IPS-18a (cell line): ENCODE data around the gene OCA2.
"Not testable (repeated sequence)": the region's sequence is repeated elsewhere in the genome, so short reads cannot be mapped to it uniquely, and the experiment has no call there.

Experiments
- H3K27ac ChIP-seq: one replicate; pipeline ENCODE4 v1.5.1; 2013; ENCODE audit warnings: low read length
- H3K27me3 ChIP-seq: one replicate; pipeline ENCODE4 v1.6.1; 2013; ENCODE audit warnings: mild to moderate bottlenecking, low read length; ENCODE audit not compliant: control insufficient read depth, insufficient read depth
- H3K36me3 ChIP-seq: one replicate; pipeline ENCODE4 v1.6.1; 2013; ENCODE audit warnings: low read depth, low read length; ENCODE audit not compliant: control insufficient read depth
- H3K4me1 ChIP-seq: one replicate; pipeline ENCODE4 v1.6.1; 2013; ENCODE audit warnings: low read depth, low read length; ENCODE audit not compliant: control insufficient read depth
- H3K4me3 ChIP-seq: one replicate; pipeline ENCODE4 v1.5.1; 2013; ENCODE audit warnings: low read length
- H3K9ac ChIP-seq: one replicate; pipeline ENCODE4 v1.6.1; 2013; ENCODE audit warnings: mild to moderate bottlenecking, low read length, moderate library complexity
- H3K9me3 ChIP-seq: one replicate; pipeline ENCODE4 v1.6.1; 2013; ENCODE audit warnings: low read depth, low read length; ENCODE audit not compliant: control insufficient read depth

The OCA2 gene

DNA sequence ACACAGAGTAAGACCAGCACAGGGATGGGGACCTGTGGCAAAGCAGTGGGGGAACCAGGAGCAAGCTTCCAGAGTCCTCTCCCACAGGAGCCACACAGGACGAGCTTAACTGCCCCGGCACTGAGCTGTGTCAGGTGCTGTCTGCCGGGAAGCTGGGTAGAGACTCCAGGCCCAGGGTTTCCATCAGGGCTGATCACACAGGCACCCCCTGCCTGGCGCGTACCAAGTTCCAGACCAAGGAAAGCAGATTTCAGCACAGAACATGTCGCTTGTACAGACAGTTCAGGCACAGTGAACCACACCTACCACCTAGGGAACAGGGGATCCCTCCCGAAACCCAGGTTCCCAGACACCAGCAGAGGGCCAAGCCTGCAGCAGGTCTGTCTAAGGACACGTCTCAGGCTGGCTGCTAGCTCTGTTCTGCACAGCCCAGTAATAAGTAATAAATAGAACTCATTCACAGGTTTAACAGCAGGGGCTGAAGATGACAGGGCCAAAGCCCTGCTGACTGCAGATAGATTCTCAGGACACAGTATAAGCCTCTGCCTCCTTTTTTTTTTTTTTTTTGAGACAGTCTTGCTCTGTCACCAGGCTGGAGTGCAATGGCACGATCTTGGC lies 30.2 kb upstream of the OCA2 start:
- H3K4me1 ChIP-seq = peaks cover 7% of the 10 kb centered on the region
- no peak overlapping the region for H3K9ac ChIP-seq
- H3K9me3 ChIP-seq = no peaks in the 10 kb centered on the region
- no peaks in the 10 kb centered on the region for H3K27me3 ChIP-seq
- H3K27ac ChIP-seq = no peak overlapping the region
- H3K4me3 ChIP-seq = no peak overlapping the region
- peaks cover 41% of the 10 kb centered on the region for H3K36me3 ChIP-seq

DNA sequence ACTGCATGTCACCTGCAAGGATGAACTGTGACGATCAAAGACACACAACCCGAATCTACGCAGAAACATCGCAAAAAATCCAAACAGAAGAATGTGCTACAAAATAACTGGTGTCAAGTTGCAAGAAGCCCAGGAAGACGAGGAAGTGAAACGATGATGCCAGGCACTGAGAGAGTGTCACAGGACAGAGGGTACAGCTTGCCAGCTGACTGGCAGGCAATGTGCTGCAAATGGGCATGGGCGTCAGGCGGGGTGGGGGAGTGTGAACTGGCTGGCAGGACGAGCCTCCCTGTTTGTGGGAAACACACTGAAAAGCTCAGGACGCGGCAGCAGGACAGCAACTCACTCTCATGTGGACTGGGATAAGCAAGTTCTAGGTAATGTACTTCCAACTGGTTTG lies 28.9 kb upstream of the OCA2 start:
- no peak overlapping the region for H3K4me3 ChIP-seq
- H3K36me3 ChIP-seq = peaks cover 51% of the 10 kb centered on the region
- no peaks in the 10 kb centered on the region for H3K9me3 ChIP-seq
- H3K9ac ChIP-seq = no peak overlapping the region
- H3K27me3 ChIP-seq = no peaks in the 10 kb centered on the region
- peaks cover 2% of the 10 kb centered on the region for H3K4me1 ChIP-seq
- no peak overlapping the region for H3K27ac ChIP-seq

DNA sequence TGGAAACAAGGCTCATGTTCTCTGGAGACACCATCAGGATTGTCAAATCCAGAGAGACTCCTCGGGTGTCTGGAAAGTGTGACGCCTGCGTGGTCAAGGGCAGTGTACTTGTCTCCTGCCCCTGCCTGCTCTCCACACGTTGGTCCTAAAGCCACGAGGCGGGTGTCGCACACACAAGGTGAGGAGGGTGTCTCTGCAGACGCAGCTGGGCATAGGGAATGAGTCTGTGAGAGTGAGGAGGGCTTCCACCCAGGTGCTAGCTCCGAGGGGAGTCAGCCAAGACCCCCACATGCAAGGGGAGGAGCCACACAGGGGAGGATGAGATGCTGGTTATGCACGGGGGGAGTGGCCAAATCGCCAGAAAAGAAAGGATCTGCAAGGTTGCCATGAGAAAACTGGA lies 27.9 kb upstream of the OCA2 start:
- H3K27ac ChIP-seq = no peak overlapping the region
- no peaks in the 10 kb centered on the region for H3K27me3 ChIP-seq
- H3K4me1 ChIP-seq = no peaks in the 10 kb centered on the region
- no peaks in the 10 kb centered on the region for H3K9me3 ChIP-seq
- no peak overlapping the region for H3K9ac ChIP-seq
- peaks cover 49% of the 10 kb centered on the region for H3K36me3 ChIP-seq
- no peak overlapping the region for H3K4me3 ChIP-seq

DNA sequence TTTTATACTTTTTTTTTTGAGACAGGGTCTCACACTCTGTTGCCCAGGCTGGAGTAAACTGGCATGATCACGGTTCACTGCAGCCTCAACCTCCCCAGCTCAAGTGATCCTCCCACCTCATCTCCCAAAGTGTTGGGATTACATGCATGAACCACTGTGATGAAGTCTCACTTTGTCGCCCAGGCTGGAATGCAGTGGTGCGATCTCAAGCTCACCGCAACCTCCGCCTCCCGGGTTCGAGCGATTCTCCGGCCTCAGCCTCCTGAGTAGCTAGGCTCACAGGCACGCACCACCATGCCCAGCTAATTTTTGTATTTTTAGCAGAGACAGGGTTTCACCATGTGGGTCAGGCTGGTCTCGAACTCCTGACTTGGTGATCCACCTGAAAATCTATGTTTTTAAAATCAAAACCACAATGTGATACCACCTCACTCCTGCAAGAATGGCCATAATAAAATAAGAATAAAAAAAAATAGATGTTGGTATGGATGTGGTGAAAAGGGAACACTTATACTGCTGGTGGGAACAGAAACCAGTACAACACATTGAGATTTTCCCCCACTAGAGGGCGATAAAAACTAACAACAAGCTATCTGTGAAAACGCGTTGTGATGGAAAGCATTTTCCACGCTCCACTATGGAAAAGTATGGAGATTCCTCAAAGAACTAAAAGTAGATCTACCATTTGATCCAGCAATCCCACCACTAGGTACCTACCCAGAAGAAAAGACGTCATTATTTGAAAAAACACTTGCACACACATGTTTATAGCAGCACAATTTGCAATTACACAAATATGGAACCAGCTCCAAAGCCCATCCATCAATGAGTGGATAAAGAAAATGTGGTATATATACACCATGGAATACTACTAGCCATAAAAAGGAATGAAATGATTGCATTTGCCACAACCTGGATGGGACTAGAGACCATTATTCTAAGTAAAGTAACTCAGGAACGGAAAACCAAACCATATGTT lies 26.8 kb upstream of the OCA2 start:
- Histone ChIP-seq H3K9me3 (no peaks in the 10 kb centered on the region), H3K27me3 (no peaks in the 10 kb centered on the region), H3K27ac (no peak overlapping the region), H3K36me3 (peaks cover 46% of the 10 kb centered on the region), H3K9ac (no peak overlapping the region), H3K4me1 (no peaks in the 10 kb centered on the region), H3K4me3 (no peak overlapping the region)

DNA sequence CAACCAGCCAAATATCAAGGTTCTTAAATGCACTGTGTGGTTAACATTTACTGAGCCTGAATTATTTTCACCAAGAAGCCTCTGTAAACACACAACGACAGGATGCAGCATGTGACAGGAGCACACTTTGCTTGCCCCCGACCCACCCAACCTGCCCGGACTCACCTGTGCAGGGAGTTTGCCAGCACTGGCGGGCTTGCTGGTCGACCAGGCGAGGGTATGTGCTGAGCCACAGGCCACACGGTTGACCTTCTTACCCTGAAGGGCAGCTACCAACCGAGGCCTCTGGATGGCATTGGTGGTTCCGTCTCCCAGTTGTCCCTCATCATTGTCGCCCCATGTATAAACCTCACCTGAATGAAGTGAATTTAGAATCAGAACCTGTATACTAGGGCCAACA lies 25.7 kb upstream of the OCA2 start:
- H3K9me3 ChIP-seq = no peaks in the 10 kb centered on the region
- H3K9ac ChIP-seq = no peak overlapping the region
- no peaks in the 10 kb centered on the region for H3K4me1 ChIP-seq
- H3K27me3 ChIP-seq = no peaks in the 10 kb centered on the region
- peaks cover 48% of the 10 kb centered on the region for H3K36me3 ChIP-seq
- no peak overlapping the region for H3K27ac ChIP-seq
- H3K4me3 ChIP-seq = no peak overlapping the region

DNA sequence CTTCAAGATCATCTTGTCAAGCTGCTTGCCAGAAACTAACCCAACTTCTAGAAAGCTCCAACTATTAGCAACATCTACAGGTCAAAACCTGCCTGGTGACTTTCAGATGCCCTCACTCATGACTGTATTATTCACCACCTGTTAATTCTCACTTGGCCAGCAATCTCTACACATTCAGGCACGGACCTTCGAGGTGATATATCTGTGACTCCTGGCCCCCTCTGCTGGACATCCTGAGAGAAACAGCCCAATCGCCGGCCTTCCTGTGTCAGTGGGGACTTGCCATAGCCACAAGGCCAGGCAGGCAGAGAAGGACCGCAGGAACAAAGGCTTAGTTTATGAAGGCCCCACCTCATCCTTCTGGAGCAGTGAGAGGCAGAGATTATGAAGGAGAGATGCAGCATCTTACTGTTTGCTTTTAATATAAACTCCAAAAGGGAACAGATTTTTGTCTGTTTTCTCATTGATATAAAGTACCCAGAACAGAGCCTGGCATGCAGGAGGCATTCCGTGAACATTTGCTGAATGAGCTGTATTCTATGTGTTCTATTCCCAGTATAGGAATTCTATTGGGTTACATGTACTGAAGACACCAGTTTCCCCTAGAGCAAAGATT lies 24.4 kb upstream of the OCA2 start:
- peaks cover 54% of the 10 kb centered on the region for H3K36me3 ChIP-seq

DNA sequence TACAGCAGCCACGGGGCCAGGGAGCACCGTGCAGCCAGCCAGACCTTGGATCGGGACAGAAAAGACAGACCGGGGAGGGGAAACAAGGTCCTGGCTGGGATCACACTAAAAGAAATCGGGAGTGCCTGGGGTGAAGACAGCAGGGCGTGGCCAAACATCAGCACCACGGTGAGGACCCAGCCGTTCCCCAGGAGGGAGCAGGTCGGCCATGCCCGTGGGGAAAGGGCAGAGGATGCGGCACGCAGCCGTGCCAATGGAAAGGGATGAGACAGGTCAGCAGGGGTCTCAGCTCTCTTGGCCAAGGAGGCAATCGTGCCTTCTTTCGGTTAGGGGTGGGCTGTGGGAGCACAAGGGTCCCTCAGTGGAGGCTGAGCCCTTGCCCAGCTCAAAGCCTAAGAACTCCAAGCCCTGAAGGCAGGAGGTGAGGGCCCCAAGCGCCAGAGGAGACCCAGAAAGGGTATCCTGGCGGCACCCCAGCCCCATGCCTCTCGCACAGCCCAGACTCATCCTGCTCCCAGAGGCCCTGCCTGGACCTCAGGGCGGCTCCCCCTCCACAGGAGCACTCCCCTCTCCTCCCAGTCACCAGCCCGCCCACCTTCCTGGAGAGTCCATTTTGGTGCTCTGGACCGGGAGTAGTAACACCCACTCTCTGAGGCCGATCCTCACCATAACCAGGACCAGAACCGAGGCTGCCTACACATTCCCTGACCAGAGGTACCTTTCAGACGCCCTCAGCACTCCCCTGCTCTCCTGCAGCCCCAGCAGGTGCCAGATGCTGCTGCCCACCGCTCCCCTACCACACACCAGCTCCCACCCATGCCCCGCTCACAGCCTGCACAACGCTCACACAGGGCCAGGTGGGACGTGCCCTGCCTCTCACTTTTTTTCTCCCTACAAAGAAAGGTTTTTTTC lies 23.2 kb upstream of the OCA2 start:
- no peaks in the 10 kb centered on the region for H3K27me3 ChIP-seq
- no peak overlapping the region for H3K9ac ChIP-seq
- no peak overlapping the region for H3K27ac ChIP-seq
- peaks cover 61% of the 10 kb centered on the region for H3K36me3 ChIP-seq
- H3K4me1 ChIP-seq = no peaks in the 10 kb centered on the region
- no peak overlapping the region for H3K4me3 ChIP-seq
- H3K9me3 ChIP-seq = no peaks in the 10 kb centered on the region

More for the DNA sequence above, 24.4 kb upstream of the OCA2 start:
- Histone ChIP-seq H3K27me3 (no peaks in the 10 kb centered on the region), H3K9ac (no peak overlapping the region), H3K9me3 (no peaks in the 10 kb centered on the region), H3K27ac (no peak overlapping the region), H3K4me1 (no peaks in the 10 kb centered on the region), H3K4me3 (no peak overlapping the region)

DNA sequence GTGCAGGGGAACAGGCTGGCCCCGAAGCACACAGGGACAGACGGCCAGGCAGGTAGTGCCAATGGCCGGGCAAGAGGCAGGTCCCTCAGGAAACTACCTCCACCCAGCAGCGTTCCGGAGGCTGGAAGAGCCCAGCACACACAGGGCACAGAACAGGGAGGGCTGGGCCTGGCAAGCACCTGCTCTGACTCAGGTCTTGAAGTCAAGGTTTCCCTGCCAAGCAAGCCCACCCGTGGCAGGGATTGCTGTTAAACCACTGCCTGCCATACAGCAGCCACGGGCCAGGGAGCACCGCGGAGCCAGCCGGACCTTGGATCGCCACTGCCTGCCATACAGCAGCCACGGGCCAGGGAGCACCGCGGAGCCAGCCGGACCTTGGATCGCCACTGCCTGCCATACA lies 22.5 kb upstream of the OCA2 start:
- not testable (repeated sequence) for H3K4me3 ChIP-seq, H3K27ac ChIP-seq, H3K4me1 ChIP-seq, H3K9me3 ChIP-seq, H3K9ac ChIP-seq, H3K27me3 ChIP-seq
- H3K36me3 ChIP-seq = peaks cover 63% of the 10 kb centered on the region

DNA sequence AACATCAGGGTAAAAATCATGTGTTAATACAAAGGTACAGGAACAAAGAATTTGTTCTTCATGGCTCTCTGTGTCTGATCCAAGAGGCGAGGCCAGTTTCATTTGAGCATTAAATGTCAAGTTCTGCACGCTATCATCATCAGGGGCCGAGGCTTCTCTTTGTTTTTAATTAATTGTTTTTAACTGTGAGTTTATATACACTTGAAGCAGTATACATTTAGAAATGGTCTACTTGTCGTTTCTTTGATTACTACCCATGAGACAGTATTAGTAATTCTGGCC lies 21.2 kb upstream of the OCA2 start:
- Histone ChIP-seq H3K4me1 (no peaks in the 10 kb centered on the region), H3K27me3 (no peaks in the 10 kb centered on the region), H3K27ac (no peak overlapping the region), H3K9ac (no peak overlapping the region), H3K36me3 (peaks cover 74% of the 10 kb centered on the region), H3K4me3 (no peak overlapping the region), H3K9me3 (no peaks in the 10 kb centered on the region)

DNA sequence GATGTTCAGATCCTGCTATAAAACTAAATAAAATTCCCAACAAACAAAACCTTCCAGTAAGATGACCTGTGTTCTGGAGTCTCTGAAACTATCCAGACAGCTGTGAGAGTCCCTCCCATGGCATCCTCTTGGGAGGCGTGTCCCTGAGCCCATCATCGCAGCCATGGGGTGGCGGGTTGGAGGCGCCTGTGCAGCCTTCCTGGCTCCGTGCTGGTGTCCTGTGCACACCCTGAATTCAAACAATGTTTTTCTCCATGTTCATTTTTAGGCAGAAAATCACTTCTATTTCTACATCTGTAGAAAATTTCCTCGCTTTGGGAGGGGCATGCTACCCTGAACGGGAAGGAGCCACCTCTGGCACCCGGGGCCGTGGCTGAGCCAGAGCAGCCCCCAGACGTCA lies 19.4 kb upstream of the OCA2 start:
- Histone ChIP-seq H3K4me3 (no peak overlapping the region), H3K9me3 (no peaks in the 10 kb centered on the region), H3K9ac (no peak overlapping the region), H3K36me3 (peaks cover 75% of the 10 kb centered on the region), H3K27me3 (no peaks in the 10 kb centered on the region), H3K4me1 (no peaks in the 10 kb centered on the region), H3K27ac (no peak overlapping the region)

DNA sequence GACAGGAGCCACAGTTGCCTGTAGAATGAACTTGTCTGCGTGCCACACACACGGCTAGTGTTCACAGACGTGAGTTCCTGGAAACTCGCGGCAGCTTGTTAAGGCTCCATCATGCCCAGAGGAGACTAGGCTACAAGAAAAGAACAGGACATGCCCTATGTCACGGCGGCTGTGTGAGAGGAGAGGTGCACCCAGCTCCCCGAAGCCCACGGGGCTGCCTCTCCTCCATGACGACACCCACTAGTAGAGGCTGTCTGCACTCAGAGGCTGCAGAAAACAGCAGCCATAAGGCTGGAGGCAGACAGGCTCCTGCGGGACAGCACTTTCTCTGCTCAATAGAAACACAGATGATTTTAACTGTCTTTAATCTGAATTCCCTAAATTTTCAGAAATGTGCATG lies 19.0 kb upstream of the OCA2 start:
- no peaks in the 10 kb centered on the region for H3K9me3 ChIP-seq

More for the DNA sequence above, 19.0 kb upstream of the OCA2 start:
- Histone ChIP-seq H3K36me3 (peaks cover 75% of the 10 kb centered on the region), H3K4me3 (no peak overlapping the region), H3K27ac (no peak overlapping the region), H3K27me3 (no peaks in the 10 kb centered on the region), H3K4me1 (no peaks in the 10 kb centered on the region), H3K9ac (no peak overlapping the region)
